H1 (cell line): ENCODE data around the gene UNC13D. TPM values are rescaled to one million over a fixed set of nuclear protein-coding genes. Genes with fewer than 3 reads are reported as not detected.

ENCODE experiments used
- CTCF ChIA-PET: fragments of 300-600 bp; sonication (Branson Sonifier 250); formaldehyde crosslinking; loops from one replicate; lab custom pipeline; 2021; ENCODE audit not compliant: partially characterized antibody; lab: Charles Lee
- POLR2A ChIA-PET: fragments of 300-600 bp; sonication (Branson Sonifier 250); formaldehyde crosslinking; loops from one replicate; lab custom pipeline; 2021; ENCODE audit warnings: inconsistent platforms; ENCODE audit not compliant: partially characterized antibody; lab: Charles Lee
- DNase-seq, 2 experiments: peaks; one replicate each; pipeline versions ENCODE4 v3.0.0 to v3.0.0-alpha.2; 2010 to 2022; ENCODE audit warnings: low spot score in 2 of 2, low read depth in 1 of 2, mixed read lengths in 1 of 2
- FAIRE-seq: peaks from 2 replicates; lab custom pipeline; 2011; peaks lifted over from hg19 to GRCh38; lab: Jason Lieb, UNC
- H2AFZ ChIP-seq: 2 replicates; pipeline ENCODE4 v1.8.1; 2012; ENCODE audit warnings: low read length, inconsistent platforms
- H2AK5ac ChIP-seq: 2 replicates; pipeline ENCODE4 v1.6.1; 2013; ENCODE audit warnings: low read depth, low read length
- H2BK120ac ChIP-seq: replicated peaks from 2 replicates; pipeline ENCODE3; 2013; ENCODE audit warnings: low read depth, low read length, inconsistent platforms
- H2BK12ac ChIP-seq: 2 replicates; pipeline ENCODE4 v1.6.1; 2013; ENCODE audit warnings: low read depth, low read length
- H2BK15ac ChIP-seq: 2 replicates; pipeline ENCODE4 v1.6.1; 2013; ENCODE audit warnings: low read length
- H2BK20ac ChIP-seq: 2 replicates; pipeline ENCODE4 v1.6.1; 2013; ENCODE audit warnings: low read length
- H2BK5ac ChIP-seq: 2 replicates; pipeline ENCODE4 v1.6.1; 2013; ENCODE audit warnings: low read depth, low read length
- H3K14ac ChIP-seq: 2 replicates; pipeline ENCODE4 v1.6.1; 2013; ENCODE audit warnings: inconsistent platforms; ENCODE audit not compliant: insufficient read length
- H3K18ac ChIP-seq: 2 replicates; pipeline ENCODE4 v1.6.1; 2013; ENCODE audit warnings: low read length; ENCODE audit errors: extremely low read depth
- H3K23ac ChIP-seq: 2 replicates; pipeline ENCODE4 v1.6.1; 2013; ENCODE audit warnings: inconsistent platforms; ENCODE audit not compliant: insufficient read length
- H3K23me2 ChIP-seq: 2 replicates; pipeline ENCODE4 v1.6.1; 2013; ENCODE audit warnings: low read depth, low read length
- H3K27ac ChIP-seq: 2 replicates; pipeline ENCODE4 v1.6.1; 2011; ENCODE audit warnings: low read depth, low read length, inconsistent platforms
- H3K27me3 ChIP-seq, 4 experiments: replicated peaks in 1 of 4; 1 replicate in 1 of 4; 2 replicates in 3 of 4; pipeline versions ENCODE4 v1.6.1 to v1.8.1; 2011 to 2013; ENCODE audit warnings: low read length in 3 of 4, mild to moderate bottlenecking in 3 of 4, inconsistent platforms in 2 of 4, mixed read lengths in 2 of 4, moderate library complexity in 1 of 4; ENCODE audit not compliant: control insufficient read depth in 3 of 4, insufficient read depth in 3 of 4; ENCODE audit errors: extremely low read depth in 1 of 4
- H3K36me3 ChIP-seq, 4 experiments: 2 replicates each; pipeline versions ENCODE4 v1.6.1 to v1.8.1; 2011 to 2013; ENCODE audit warnings: mild to moderate bottlenecking in 4 of 4, low read length in 3 of 4, moderate library complexity in 2 of 4, control low read depth in 1 of 4, inconsistent platforms in 1 of 4; ENCODE audit not compliant: insufficient read depth in 4 of 4, control insufficient read depth in 2 of 4
- H3K4ac ChIP-seq: replicated peaks from 2 replicates; pipeline ENCODE3; 2013; ENCODE audit warnings: low read length, low read depth, mixed read lengths, inconsistent platforms; ENCODE audit not compliant: insufficient read length
- H3K4me1 ChIP-seq, 4 experiments: replicated peaks in 1 of 4; 1 replicate in 1 of 4; 2 replicates in 3 of 4; pipeline versions ENCODE4 v1.6.1 to v1.8.1; 2011 to 2013; ENCODE audit warnings: low read length in 3 of 4, inconsistent platforms in 2 of 4, mixed read lengths in 1 of 4; ENCODE audit not compliant: insufficient read depth in 4 of 4, control insufficient read depth in 3 of 4
- H3K4me2 ChIP-seq, 2 experiments: 2 replicates each; pipeline versions ENCODE4 v1.6.1 to v1.8.1; 2011 to 2013; ENCODE audit warnings: low read depth in 2 of 2, low read length in 2 of 2, control low read depth in 1 of 2, inconsistent platforms in 1 of 2, mild to moderate bottlenecking in 1 of 2; ENCODE audit not compliant: insufficient read depth in 1 of 2
- H3K4me3 ChIP-seq, 4 experiments: fragments of 200-600, 300-600 bp in 1 of 4; sonication (generic), shearing (Covaris generic), sonication (Bioruptor Twin) in 1 of 4; 2 replicates each; pipeline versions ENCODE4 v1.5.1 to v1.8.1; 2011 to 2016; ENCODE audit warnings: low read length in 4 of 4, low read depth in 3 of 4, control low read depth in 2 of 4, inconsistent platforms in 2 of 4, mild to moderate bottlenecking in 2 of 4, mixed read lengths in 1 of 4, moderate library complexity in 1 of 4; ENCODE audit not compliant: insufficient read depth in 2 of 4; ENCODE audit errors: extremely low read depth in 1 of 4
- H3K56ac ChIP-seq: replicated peaks from 2 replicates; pipeline ENCODE3; 2013; ENCODE audit warnings: low read depth, mild to moderate bottlenecking, mixed read lengths, low read length, inconsistent platforms; ENCODE audit not compliant: insufficient read length
- H3K79me1 ChIP-seq: 2 replicates; pipeline ENCODE4 v1.6.1; 2013; ENCODE audit warnings: low read depth, low read length, control low read depth
- H3K79me2 ChIP-seq, 2 experiments: 2 replicates each; pipeline versions ENCODE4 v1.6.1 to v1.8.1; 2012 to 2013; ENCODE audit warnings: low read length in 2 of 2, mild to moderate bottlenecking in 2 of 2, inconsistent platforms in 1 of 2; ENCODE audit not compliant: insufficient read depth in 2 of 2, control insufficient read depth in 1 of 2
- H3K9ac ChIP-seq, 4 experiments: replicated peaks in 1 of 4; 1 replicate in 1 of 4; 2 replicates in 3 of 4; pipeline versions ENCODE4 v1.6.1 to v1.8.1; 2011 to 2013; ENCODE audit warnings: low read depth in 3 of 4, low read length in 3 of 4, control low read depth in 2 of 4, mild to moderate bottlenecking in 2 of 4, moderate library complexity in 2 of 4, inconsistent platforms in 1 of 4; ENCODE audit errors: extremely low read depth in 1 of 4
- H3K9me3 ChIP-seq, 2 experiments: 2 replicates each; pipeline versions ENCODE4 v1.6.1 to v1.8.1; 2012 to 2013; ENCODE audit warnings: mild to moderate bottlenecking in 2 of 2, moderate library complexity in 2 of 2, control low read depth in 1 of 2, inconsistent platforms in 1 of 2, low read depth in 1 of 2, low read length in 1 of 2, mixed read lengths in 1 of 2; ENCODE audit not compliant: insufficient read depth in 2 of 2
- H4K20me1 ChIP-seq, 2 experiments: replicated peaks in 1 of 2; 2 replicates each; pipeline versions ENCODE3 to v1.8.1; 2011 to 2013; ENCODE audit warnings: inconsistent platforms in 2 of 2, low read length in 2 of 2, mild to moderate bottlenecking in 1 of 2; ENCODE audit not compliant: insufficient read depth in 2 of 2, control insufficient read depth in 1 of 2
- H4K5ac ChIP-seq: 2 replicates; pipeline ENCODE4 v1.6.1; 2013; ENCODE audit warnings: low read length, low read depth, mixed read lengths, inconsistent platforms; ENCODE audit not compliant: insufficient read length
- H4K8ac ChIP-seq: 2 replicates; pipeline ENCODE4 v1.8.0; 2013; ENCODE audit warnings: mild to moderate bottlenecking, moderate library complexity, low read length, inconsistent platforms; ENCODE audit not compliant: insufficient read depth; ENCODE audit errors: extremely low read depth
- H4K91ac ChIP-seq: replicated peaks from 2 replicates; pipeline ENCODE3; 2013; ENCODE audit warnings: low read length, mixed read lengths, inconsistent platforms; ENCODE audit not compliant: insufficient read length
- CBX5 ChIP-seq: fragments of 300-800, 300-1000 bp; sonication (generic); IDR thresholded peaks from 2 replicates; pipeline ENCODE4 v1.7.1; 2016; ENCODE audit warnings: antibody characterized with exemption, low read length, low read depth
- CHD2 ChIP-seq: IDR thresholded peaks from 2 replicates; pipeline ENCODE4 v1.6.1; 2012; ENCODE audit warnings: low read length, improper control_type of control experiment
- CTBP2 ChIP-seq: IDR thresholded peaks from 2 replicates; pipeline ENCODE4 v1.7.0; 2011; ENCODE audit warnings: borderline replicate concordance, mild to moderate bottlenecking, moderate library complexity, mixed read lengths, low read length; ENCODE audit not compliant: insufficient read depth, insufficient read length
- E2F6 ChIP-seq: IDR thresholded peaks from 2 replicates; pipeline ENCODE4 v1.6.1; 2012; ENCODE audit warnings: inconsistent platforms
- EP300 ChIP-seq, 2 experiments: IDR thresholded peaks; 1 replicate in 1 of 2; 2 replicates in 1 of 2; pipeline ENCODE4 v1.6.1; 2011 to 2012; ENCODE audit warnings: low read depth in 2 of 2, low read length in 2 of 2, mild to moderate bottlenecking in 2 of 2, borderline replicate concordance in 1 of 2, inconsistent platforms in 1 of 2, moderate library complexity in 1 of 2
- JUND ChIP-seq: IDR thresholded peaks from 2 replicates; pipeline ENCODE4 v1.6.1; 2011; ENCODE audit warnings: mild to moderate bottlenecking, improper control_type of control experiment, low read length
- KDM1A ChIP-seq: fragments of 200-600, 300-600 bp; sonication (generic); IDR thresholded peaks from 2 replicates; pipeline ENCODE4 v1.7.1; 2016; ENCODE audit warnings: mild to moderate bottlenecking, low read length, borderline replicate concordance
- MAFK ChIP-seq: IDR thresholded peaks from 2 replicates; pipeline ENCODE4 v1.6.1; 2012; ENCODE audit warnings: low read depth, mild to moderate bottlenecking, improper control_type of control experiment, low read length
- MAX ChIP-seq: IDR thresholded peaks from 2 replicates; pipeline ENCODE4 v1.6.1; 2012; ENCODE audit warnings: inconsistent platforms
- NANOG ChIP-seq: IDR thresholded peaks from 2 replicates; pipeline ENCODE4 v1.6.1; 2011; ENCODE audit warnings: low read length, low read depth, mild to moderate bottlenecking, inconsistent platforms; ENCODE audit not compliant: insufficient read depth, poor library complexity, severe bottlenecking
- NRF1 ChIP-seq: IDR thresholded peaks from 2 replicates; pipeline ENCODE4 v1.6.1; 2011; ENCODE audit warnings: mild to moderate bottlenecking, low read depth, low read length, improper control_type of control experiment
- POU5F1 ChIP-seq: IDR thresholded peaks from 2 replicates; pipeline ENCODE4 v1.6.1; 2011; ENCODE audit warnings: low read depth, mild to moderate bottlenecking, low read length, moderate library complexity
- RBBP5 ChIP-seq: IDR thresholded peaks from 2 replicates; pipeline ENCODE4 v1.7.1; 2012; ENCODE audit warnings: low read depth, mild to moderate bottlenecking, inconsistent platforms, low read length, moderate library complexity, borderline replicate concordance
- WGBS, 2 experiments: shearing (Covaris generic) in 1 of 2; methylation state at CpG; one replicate each; pipeline versions ENCODE4 v1.1.6 to v1.1.7; 2013 to 2015; ENCODE audit warnings: low lambda C conversion rate in 2 of 2, mixed read lengths in 2 of 2, inconsistent platforms in 1 of 2, low coverage in 1 of 2, missing lambda C conversion rate in 1 of 2; ENCODE audit not compliant: insufficient replicate concordance in 2 of 2, insufficient coverage in 1 of 2, insufficient read length in 1 of 2; ENCODE audit errors: extremely low coverage in 1 of 2, missing lambda C conversion rate in 1 of 2; 5-methylcytosine and 5-hydroxymethylcytosine counted together
- polyA plus RNA-seq, 7 experiments: library from polyadenylated mRNA; depleted of rRNA in 3 of 7; stranded (reverse) in 5 of 7; unstranded in 2 of 7; fragments of >200 nt in 5 of 7; fragments of 200-250 nt in 2 of 7; gene quantifications; 1 replicate in 5 of 7; 2 replicates in 1 of 7; 4 replicates in 1 of 7; pipeline versions ENCODE4 v1.2.1 to v1.2.3, GENCODE V29; 2011 to 2013; ENCODE audit warnings: missing spikeins in 2 of 7, mixed read lengths in 2 of 7
- total RNA-seq: library from RNA; stranded (reverse); fragmentation: NEBNext Ultra II Directional; extraction: Animal tissue kit (Norgen Biotek cat#: 25700); gene quantifications from 2 replicates; pipeline ENCODE4 v1.2.1, GENCODE V29; 2021

The UNC13D gene
- total and polyA plus RNA-seq, 2 of the 8 experiments (the other 6 are each of a cell fraction or from before 2014, with no cell fraction given) = 3.6 to 8.4 TPM

- no peak for FAIRE-seq
- TF ChIP-seq POU5F1 = no peak
- TF ChIP-seq KDM1A = no peak
- TF ChIP-seq MAFK = no peak
- no peak for TF ChIP-seq CTBP2
- TF ChIP-seq CHD2 = no peak
- TF ChIP-seq JUND = no peak
- TF ChIP-seq EP300 (IDR thresholded peaks at IDR 0.05; ENCODE audit: borderline replicate concordance in 1 of 2, low read depth in 2 of 2, low read length in 2 of 2) = no peak
- no peak for TF ChIP-seq CBX5
- no peak for TF ChIP-seq RBBP5
- TF ChIP-seq E2F6 = no peak
- TF ChIP-seq MAX = no peak
- no peak for TF ChIP-seq NANOG
- TF ChIP-seq NRF1 = no peak
Measured at GRCh38 chr17:75811174-75811573, 33.0 kb downstream of the UNC13D start.

More at GRCh38 chr17:75811174-75811573, 33.0 kb downstream of the UNC13D start:
- H3K9ac ChIP-seq = no peak overlapping the region
- H2BK20ac ChIP-seq = no peak overlapping the region
- no peak overlapping the region for H2BK15ac ChIP-seq
- H3K27me3 ChIP-seq = no peaks in the 10 kb centered on the region
- no peak overlapping the region for H2BK12ac ChIP-seq
- H3K4me2 ChIP-seq = no peak overlapping the region
- H3K9me3 ChIP-seq = no peaks in the 10 kb centered on the region
- H4K5ac ChIP-seq = no peak overlapping the region
- no peak overlapping the region for H2AK5ac ChIP-seq
- H3K4me3 ChIP-seq = no peak overlapping the region
- H3K23ac ChIP-seq = no peak overlapping the region
- CTCF ChIA-PET = interaction anchor here (1.2 to 1.6 kb wide), 4 partner anchors 12 to 19 kb away, joined by 3 to 6 read pairs (median 4); no protein-coding TSS in a partner anchor
- no peaks in the 10 kb centered on the region; a peak in 1 of 4 replicates for H3K79me2 ChIP-seq
- no peak overlapping the region for H3K18ac ChIP-seq
- POLR2A ChIA-PET = interaction anchor here (0.6 to 3.1 kb wide), 2 partner anchors 15 to 26 kb away, joined by 3 to 17 read pairs; partner anchors contain the start of gene UNK
- WGBS, 2 experiments = 92% methylated on average over 7 of the region's 7 CpGs; no CpG with 5 or more reads in 1 of the 2 experiments
- H3K23me2 ChIP-seq = no peaks in the 10 kb centered on the region
- H3K4ac ChIP-seq = no peak overlapping the region
- H2AFZ ChIP-seq = no peak overlapping the region
- H4K91ac ChIP-seq = no peak overlapping the region
- peaks cover 14 to 40% (median 38%) of the 10 kb centered on the region in 4 experiments; a peak in 7 of 8 replicates for H3K36me3 ChIP-seq
- H4K20me1 ChIP-seq = peaks cover 0 to 12% of the 10 kb centered on the region in 2 experiments
- H3K4me1 ChIP-seq = no peaks in the 10 kb centered on the region
- no peak overlapping the region for H2BK5ac ChIP-seq
- no peak overlapping the region for H3K27ac ChIP-seq
- DNase-seq = no peak
- H4K8ac ChIP-seq = no peak overlapping the region
- no peaks in the 10 kb centered on the region; the same call in 1 of the 2 replicates for H3K79me1 ChIP-seq
- no peak overlapping the region for H3K56ac ChIP-seq
- H2BK120ac ChIP-seq = no peak overlapping the region
- no peak overlapping the region for H3K14ac ChIP-seq
